NCI-H2171 treated with DMSO at 0.1 percent for 48 hours (cell line): ENCODE measurements around the gene ARNT2.
A peak's percentile ranks its signal among the peaks of the same experiment; 100 is the strongest.
"Not testable (repeated sequence)": the region's sequence is repeated elsewhere in the genome, so short reads cannot be mapped to it uniquely, and the experiment has no call there.

Experiments used
- DNase-seq: peaks from one replicate; lab custom pipeline; 2025; lab: John Stamatoyannopoulos, UW

ARNT2 gene

GRCh38 chr15:80620141-80620540, 216.0 kb downstream of the ARNT2 start:
- DNase-seq = no peak

GRCh38 chr15:80620931-80621330, 216.7 kb downstream of the ARNT2 start:
- DNase-seq = no peak

GRCh38 chr15:80626643-80627120, 222.5 kb downstream of the ARNT2 start:
- no peak for DNase-seq

GRCh38 chr15:80629355-80629754, 225.2 kb downstream of the ARNT2 start:
- no peak for DNase-seq

GRCh38 chr15:80630981-80631380, 226.8 kb downstream of the ARNT2 start:
- DNase-seq = no peak

GRCh38 chr15:80633221-80633620, 229.0 kb downstream of the ARNT2 start:
- DNase-seq = no peak

- no peak for DNase-seq
These were observed 231.8 kb downstream of the ARNT2 start for GRCh38 chr15:80635953-80636352.

- peak; percentile 27 for DNase-seq
These were observed 232.5 kb downstream of the ARNT2 start for GRCh38 chr15:80636675-80637074.

- DNase-seq = no peak
These were observed 233.6 kb downstream of the ARNT2 start for GRCh38 chr15:80637747-80638146.

GRCh38 chr15:80638553-80639167, 234.5 kb downstream of the ARNT2 start:
- no peak for DNase-seq

GRCh38 chr15:80639168-80639555, 235.0 kb downstream of the ARNT2 start:
- no peak for DNase-seq

GRCh38 chr15:80640531-80641121, 236.4 kb downstream of the ARNT2 start:
- DNase-seq = no peak

GRCh38 chr15:80641384-80641783, 237.2 kb downstream of the ARNT2 start:
- no peak for DNase-seq

GRCh38 chr15:80643431-80643951, 239.3 kb downstream of the ARNT2 start:
- DNase-seq = no peak

- no peak for DNase-seq
These were observed 241.4 kb downstream of the ARNT2 start for GRCh38 chr15:80645494-80646065.

GRCh38 chr15:80647424-80647823, 243.2 kb downstream of the ARNT2 start:
- not testable (repeated sequence) for DNase-seq
